Raji (cell line): ENCODE data around the gene TMEM108.

Experiments used
- POLR2A ChIP-seq: IDR thresholded peaks from 2 replicates; pipeline ENCODE4 v1.6.1; 2011; ENCODE audit warnings: low read depth, low read length, control low read depth; ENCODE audit not compliant: insufficient read depth

The TMEM108 gene

DNA sequence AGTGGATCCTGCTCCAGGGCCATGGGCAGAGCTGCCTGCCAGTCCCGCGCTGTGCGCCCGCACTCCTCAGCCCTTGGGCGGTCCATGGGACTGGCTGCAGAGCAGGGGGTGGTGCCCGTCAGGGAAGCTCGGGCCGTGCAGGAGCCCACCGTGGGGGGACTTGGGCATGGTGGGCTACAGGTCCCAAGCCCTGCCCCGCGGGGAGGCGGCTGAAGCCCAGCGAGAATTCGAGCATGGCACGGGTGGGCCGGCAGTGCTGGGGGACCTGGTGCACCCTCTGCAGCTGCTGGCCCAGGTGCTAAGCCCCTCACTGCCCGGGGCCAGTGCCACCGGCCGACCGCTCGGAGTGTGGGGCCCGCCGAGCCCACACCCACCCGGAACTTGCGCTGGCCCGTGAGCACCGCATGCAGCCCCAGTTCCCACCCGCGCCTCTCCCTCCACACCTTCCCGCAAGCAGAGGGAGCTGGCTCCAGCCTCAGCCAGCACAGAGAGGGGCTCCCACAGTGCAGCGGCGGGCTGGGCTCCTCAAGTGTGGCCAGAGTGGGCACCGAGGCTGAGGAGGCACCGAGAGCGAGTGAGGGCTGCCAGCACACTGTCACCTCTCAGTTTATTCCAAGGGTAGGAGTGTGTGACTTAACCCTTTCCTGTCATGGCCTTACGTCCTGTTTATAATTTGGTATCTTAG is 129.3 kb downstream of the TMEM108 start:
- TF ChIP-seq POLR2A, result no peak

DNA sequence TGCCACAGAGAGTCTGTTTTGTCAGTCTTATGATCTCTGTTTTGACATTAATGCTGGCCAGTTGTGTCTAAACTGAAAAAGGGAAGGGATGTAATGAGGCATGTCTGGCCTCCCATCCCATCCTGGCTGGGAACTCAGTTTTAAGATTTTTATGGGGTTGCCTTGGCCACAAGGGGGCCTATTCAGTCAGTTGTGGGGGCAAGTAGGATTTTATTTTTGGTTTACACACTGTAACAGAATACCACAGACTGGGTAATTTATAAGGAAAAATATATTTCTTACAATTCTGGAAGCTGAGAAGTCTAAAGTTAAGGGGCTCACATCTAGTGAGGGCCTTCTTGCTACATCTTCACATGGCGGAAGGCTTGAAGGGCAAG is 129.8 kb downstream of the TMEM108 start:
- TF ChIP-seq POLR2A, result no peak

DNA sequence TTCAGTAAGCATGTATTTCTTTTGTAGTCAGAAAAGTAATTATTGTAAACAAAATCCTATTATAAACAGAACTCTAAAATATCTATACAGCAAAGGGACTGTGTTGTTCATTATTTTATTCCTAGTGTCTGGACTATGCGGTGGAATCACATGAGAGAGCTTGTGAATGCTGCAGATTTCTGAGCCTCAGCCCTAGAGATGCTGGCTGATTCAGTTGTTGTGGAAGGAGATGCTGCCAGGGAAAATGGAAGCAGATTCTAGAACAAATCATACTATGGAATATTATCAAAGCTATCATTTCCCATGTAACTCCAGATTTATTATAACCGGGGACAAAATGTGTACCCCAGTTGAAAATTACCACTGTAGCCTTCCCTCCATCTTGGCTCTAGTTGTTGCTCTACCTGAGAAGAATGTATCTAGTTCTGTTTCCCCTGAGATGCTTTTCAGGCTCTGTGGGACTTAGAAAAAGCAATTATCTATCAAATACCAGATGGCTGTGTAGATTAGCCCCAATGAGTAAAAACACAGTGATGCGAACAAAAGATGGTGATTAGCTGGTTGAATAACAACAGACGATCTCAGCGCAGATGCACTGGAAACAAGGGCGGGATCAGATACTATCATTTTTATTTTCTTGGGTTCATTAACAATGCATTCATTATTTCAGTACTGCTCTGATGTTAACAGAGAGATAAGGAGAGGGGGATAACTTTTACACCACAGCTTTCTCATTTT is 131.3 kb downstream of the TMEM108 start:
- no peak for TF ChIP-seq POLR2A

DNA sequence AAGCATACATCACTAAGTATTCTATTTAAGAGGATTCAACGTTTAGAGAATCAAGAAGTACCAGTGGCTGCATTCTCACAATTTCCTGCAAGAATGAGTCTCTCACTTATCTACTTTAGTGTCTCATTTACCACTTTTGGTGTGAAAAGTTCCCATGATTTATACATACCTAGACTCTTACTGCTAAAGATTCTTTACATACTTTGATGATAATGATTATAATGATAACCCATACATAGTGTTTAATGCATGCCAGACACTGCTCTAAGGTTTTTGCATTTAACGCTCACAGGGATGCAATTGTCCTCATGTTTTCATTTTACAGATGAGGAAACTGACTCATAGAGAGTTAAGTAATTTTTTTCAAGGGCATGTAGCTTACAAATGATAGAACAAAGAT is 133.6 kb downstream of the TMEM108 start:
- TF ChIP-seq POLR2A, result no peak

DNA sequence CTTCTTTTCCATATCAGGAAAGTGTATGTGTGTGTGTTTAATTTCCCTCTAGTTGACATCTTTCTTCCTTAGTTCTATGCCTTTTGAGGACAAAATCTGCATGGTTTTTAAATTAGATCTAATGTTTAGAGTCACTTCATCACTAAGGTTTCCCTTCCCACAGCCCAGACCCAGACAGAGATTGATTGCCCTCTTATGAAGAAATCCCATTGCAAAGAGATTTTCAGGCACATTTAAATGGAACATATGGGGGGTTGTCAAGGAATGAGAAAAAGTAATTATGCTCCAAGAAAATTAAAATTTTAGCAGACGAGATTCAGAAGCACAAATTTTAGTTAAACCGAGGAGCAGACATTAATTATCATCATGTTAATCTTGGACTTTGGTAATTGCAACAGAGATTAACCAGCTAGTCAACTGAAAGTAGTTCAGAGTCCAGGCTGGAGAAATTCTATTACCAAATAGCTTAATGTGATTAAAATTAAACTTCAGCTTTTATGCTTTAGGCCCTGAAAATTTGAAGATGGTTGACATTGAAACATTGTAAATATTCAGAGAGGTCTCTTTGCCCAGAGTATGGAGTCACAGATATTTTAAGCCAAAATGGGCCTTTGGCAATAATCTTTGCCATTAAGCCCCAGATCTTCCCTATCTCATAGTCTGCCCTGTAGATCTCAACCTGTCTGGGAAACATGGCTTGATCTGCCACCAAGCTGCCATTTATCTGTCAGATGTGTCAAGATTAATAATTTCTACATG is 143.4 kb downstream of the TMEM108 start:
- TF ChIP-seq POLR2A, result no peak

DNA sequence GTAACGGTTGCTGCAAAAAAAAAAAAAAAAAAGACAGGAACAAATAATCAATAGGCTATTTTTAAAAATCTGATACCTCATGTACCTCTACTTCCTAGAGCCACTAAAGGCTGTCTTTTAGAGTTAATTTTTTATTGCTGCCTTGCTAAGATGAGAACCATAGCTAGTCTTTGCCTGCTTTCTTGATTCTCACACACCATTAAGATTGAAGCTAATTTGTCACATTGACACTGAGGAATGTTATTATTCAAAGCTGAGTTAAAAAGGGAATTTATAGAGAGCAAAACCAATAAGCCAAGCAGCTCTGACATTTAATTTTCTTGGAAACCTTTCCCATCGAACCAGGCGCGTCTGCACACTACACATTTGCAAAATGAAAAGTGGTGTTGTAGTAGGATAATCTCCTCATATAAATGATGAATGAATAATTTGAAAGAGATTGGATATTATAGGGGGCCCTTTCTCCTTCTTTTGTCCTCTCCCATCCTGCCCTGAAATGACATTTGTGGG is 149.7 kb downstream of the TMEM108 start:
- TF ChIP-seq POLR2A, result no peak

DNA sequence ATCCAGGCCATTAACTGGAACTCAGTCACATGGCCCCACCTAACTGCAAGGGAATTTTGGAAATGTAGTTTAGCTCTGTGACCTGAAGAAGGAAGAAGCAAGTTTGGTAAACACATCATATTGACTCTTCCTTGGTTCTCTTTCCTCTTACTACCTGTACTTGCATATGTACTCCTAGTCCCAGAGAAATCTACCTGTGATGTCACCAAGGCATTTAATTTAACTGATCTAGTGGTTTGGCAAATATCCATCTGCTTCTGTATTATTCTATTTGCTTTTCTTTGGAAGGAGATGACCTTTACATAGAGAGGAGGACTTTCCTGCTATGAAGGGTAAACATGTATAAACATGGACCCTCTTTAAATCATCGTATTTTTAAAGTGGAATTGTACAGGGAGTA is 150.8 kb downstream of the TMEM108 start:
- no peak for TF ChIP-seq POLR2A

DNA sequence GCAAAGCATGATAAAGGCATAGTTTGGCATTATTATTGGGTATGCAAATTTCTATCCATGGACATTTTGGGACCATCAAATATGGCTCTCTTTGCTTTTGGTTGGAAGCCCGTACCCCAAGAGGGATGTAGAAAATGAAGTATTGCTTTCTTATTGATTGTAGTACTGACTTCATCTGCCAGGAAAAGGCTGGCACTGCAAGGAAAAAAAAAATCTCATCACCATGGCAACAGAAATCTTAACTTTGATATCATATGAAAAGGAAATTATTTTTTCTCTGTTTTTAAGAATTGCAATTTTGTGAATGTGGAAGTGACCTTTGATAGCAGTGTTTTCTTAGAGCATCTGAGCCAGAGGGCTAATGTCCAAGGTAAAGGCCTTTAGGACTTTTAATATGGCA is 151.7 kb downstream of the TMEM108 start:
- TF ChIP-seq POLR2A, result no peak

DNA sequence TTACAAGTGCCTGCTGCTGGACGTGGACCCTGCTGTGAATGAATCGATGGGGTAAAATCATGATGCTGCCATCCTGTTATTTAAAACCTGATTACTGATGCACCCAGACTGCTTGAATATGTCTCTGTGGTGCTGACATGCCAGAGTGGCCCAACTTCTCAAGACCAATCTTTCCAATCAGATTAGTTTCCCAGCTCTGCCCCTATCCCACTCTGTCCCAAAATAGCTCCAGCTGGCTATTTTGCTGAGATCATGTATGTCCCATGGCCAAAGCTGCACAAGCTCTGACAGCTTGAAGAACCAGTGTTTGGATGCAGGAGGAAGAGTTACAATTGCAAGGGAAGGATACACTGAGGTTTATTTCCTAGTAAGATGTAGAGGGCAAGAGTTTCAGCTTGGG is 153.6 kb downstream of the TMEM108 start:
- no peak for TF ChIP-seq POLR2A

DNA sequence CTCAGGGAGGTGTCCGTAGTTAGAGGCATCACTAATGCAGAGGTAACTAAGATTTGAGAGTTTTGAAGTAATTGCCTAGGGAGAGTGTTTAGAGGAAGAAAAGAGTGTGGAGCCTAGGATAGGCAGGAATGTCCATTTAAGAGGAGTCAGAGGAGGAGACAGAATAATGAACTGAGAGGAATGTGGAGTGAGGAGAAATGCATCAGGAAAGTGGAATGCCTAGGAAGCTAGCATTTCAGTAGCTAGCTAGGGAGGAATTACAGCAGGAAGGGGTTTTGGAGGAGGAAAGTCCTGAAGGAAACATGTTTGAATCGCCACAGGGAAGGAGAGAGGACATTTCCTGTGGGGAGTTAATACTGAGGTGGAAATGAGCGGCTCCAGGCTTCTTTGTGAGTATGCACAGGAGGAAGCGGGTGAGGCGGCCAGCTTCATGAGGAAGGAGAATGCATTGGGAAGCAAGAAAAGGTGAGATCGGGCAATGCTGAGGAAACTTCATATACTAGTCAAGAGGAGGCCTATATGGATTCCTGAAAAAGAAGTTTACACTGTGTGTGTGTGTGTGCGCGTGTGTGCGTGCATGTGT is 154.3 kb downstream of the TMEM108 start:
- no peak for TF ChIP-seq POLR2A

DNA sequence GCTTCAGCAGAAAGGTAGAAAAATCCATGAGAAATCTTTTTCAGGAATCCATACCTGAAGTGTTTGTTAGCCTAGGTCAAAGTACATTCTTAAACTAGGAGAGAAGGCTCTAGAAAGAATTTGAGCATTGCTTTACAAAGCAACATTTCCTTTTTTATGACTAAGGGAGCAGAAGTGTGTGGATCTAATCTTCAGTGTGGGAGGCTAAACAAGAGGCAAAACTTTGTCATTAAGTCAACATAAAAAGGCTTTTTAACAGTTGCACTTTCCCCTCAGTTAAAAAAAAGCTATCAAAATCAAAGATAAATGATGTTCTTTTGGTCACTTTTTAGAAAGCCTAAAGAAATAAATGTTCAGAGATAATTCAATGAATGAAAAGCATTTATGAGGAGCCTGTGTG is 154.8 kb downstream of the TMEM108 start:
- TF ChIP-seq POLR2A, result no peak

DNA sequence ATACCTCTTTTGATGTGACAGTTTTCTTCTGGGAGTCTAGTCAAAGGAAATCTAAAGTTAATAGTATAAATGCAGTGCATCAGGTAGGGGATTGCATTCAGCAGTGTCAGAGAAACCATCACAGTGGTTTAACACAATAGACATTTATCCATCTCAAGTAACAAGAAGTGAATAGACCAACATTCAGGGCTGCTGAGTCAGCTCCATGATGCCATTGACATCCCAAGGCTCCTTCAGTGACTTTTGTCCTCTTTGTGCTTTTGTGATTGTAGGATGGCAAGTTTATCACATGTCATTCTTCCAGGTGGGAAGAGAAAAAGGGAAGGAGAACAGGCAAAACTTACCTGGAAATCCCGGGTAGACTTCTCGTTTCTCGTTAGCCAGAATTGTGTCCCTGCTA is 158.3 kb downstream of the TMEM108 start:
- TF ChIP-seq POLR2A, result no peak

DNA sequence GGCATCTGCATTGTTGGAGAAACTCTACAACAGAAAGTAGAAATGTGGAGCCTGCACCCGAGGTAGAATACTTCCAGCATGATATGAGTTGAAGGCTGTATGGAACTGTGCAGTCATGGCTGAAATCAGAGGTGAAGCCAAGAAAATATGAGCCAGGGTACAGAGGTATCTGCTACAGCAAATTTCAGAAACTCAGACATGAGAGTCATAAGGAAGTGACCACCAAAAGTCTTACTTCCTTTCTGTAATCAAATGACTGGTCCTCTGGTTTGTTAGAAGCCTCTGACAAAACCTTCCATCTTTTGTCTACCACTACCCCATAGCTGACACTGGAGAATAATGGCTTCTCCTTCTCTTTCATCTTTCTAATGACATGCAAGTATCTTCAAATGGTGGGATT is 159.4 kb downstream of the TMEM108 start:
- no peak for TF ChIP-seq POLR2A

DNA sequence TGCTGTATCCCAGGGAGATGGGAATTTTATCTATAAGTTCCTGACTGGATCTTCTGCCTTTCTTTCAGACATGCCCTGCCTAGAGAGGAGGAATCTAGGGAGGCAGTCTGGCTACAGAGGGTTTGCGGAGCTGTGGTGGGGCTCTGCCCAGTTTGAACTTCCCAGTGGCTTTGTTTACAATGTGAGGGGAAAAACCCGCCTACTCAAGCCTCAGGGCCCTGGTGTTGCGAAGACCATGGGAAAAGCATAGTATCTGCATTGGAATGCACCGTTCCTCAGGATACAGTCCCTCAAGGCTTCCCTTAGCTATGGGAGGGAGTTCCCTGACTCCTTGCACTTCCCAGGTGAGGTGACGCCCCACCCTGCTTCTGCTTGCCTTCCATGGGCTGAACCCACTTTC is 168.7 kb downstream of the TMEM108 start:
- no peak for TF ChIP-seq POLR2A

DNA sequence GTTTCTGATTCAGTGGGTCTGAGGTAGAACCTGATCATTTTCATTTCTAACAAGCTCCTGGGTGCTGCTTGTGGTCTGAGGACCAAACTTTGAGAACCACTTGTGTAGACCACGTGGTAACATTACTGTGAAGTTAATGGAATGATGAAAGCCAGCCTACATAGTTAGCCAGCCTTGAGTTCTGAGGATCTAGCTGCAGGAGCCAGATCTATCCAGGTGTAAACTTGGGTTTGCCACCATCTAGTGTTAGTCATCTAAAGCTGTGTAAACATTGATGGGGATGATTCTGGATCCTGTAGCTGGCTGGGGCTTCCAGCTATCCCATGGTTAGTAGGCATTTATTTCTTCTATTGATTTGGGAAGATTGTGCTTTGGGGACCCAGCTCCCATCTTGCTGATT is 170.0 kb downstream of the TMEM108 start:
- no peak for TF ChIP-seq POLR2A
